ENCODE data around the gene BRD4. TPM values are rescaled to one million over a fixed set of nuclear protein-coding genes. Genes with fewer than 3 reads are reported as not detected.

The BRD4 gene
- polyA plus RNA-seq, 1 donor from 2014 or later, result 3.6 TPM

DNA sequence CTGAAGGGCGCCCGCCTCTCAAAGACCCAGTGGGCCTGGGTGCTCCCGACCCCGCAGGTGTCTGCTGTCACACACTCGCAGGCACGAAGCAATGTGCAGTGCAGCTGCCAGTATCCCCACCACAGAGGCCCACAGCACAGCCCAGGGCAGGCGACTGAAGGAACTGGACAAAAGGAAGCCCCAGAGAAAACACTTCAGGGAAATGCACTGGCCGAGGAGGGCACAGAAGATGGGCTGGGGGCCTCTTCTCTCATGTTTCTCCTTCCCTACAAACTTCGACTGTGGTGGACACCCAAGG, 37.2 kb upstream of the BRD4 start:
- TF ChIP-seq EP300 (conservative IDR thresholded peaks at IDR 0.05; ENCODE audit: poor library complexity, severe bottlenecking) (no peak), POLR2AphosphoS5 (IDR thresholded peaks at IDR 0.05) (no peak)
- no peaks in the 10 kb centered on the region for H3K9me3 ChIP-seq (ENCODE audit: low read length)
- no peaks in the 10 kb centered on the region for H4K20me1 ChIP-seq (ENCODE audit: insufficient read depth)
- no peak overlapping the region for H3K27ac ChIP-seq (ENCODE audit: low read length)
- H2AFZ ChIP-seq (ENCODE audit: low read depth, low read length), result no peak overlapping the region
- peaks cover 3% of the 10 kb centered on the region for H3K79me2 ChIP-seq (replicated peaks; ENCODE audit: insufficient read depth, low read length)
- H3K9ac ChIP-seq (ENCODE audit: low read length), result no peak overlapping the region
- H3K27me3 ChIP-seq (ENCODE audit: insufficient read depth, low read depth, low read length), result no peaks in the 10 kb centered on the region
- no peak overlapping the region for H3K4me3 ChIP-seq (ENCODE audit: low read length)
- H3K4me2 ChIP-seq (ENCODE audit: low read length), result no peak overlapping the region
- H3K9me2 ChIP-seq (ENCODE audit: insufficient read depth, low read length), result no peaks in the 10 kb centered on the region
- peaks cover 13% of the 10 kb centered on the region for H3K36me3 ChIP-seq (ENCODE audit: insufficient read depth, low read length)
- no peaks in the 10 kb centered on the region for H3F3A ChIP-seq (ENCODE audit: insufficient read depth, low read length, poor library complexity, severe bottlenecking)

DNA sequence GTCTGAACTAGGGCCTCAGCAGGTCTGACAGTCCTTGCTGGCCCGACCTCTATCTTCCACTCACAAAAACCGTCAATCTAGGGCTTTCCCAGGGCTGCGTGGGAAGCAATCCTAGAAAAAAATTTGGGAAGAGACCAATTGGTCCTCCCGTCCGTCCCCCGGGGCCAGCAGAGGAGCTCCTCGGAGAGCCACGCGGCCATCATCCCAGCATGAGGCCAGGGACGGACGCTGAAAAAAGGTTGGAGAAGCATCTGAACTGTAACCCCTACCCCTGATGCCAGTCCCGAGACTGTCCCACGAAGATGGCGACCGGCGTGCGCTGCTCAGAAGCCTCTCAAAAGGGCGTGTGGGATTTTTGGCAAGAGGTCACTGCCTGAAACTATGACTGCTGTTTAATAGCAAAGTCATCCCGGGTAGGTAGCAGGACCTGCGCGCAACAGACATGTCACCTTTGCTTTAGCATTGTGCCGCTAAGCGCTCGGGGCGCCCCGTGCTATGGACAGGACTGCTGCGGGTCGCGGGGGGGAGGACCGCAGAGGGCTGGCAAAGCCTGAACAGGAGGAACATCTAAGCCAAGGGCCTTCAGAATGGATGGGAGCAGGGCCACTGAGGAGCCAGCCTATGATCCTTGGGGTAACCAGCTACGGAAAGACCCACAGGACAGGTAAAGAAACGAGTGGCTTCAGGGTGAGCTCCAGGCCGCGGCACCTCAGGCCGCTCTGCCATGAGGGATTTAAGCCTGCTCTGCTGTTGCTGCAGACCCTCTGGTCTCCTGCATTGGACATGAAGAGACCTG, 36.7 kb upstream of the BRD4 start:
- H2AFZ ChIP-seq (ENCODE audit: low read depth, low read length), result no peak overlapping the region
- no peak overlapping the region for H3K27ac ChIP-seq (ENCODE audit: low read length)
- H3K4me2 ChIP-seq (ENCODE audit: low read length), result no peak overlapping the region
- no peaks in the 10 kb centered on the region for H4K20me1 ChIP-seq (ENCODE audit: insufficient read depth)
- H3K27me3 ChIP-seq (ENCODE audit: insufficient read depth, low read depth, low read length), result no peaks in the 10 kb centered on the region
- H3K9me3 ChIP-seq (ENCODE audit: low read length), result no peaks in the 10 kb centered on the region
- TF ChIP-seq, protein P1, sequence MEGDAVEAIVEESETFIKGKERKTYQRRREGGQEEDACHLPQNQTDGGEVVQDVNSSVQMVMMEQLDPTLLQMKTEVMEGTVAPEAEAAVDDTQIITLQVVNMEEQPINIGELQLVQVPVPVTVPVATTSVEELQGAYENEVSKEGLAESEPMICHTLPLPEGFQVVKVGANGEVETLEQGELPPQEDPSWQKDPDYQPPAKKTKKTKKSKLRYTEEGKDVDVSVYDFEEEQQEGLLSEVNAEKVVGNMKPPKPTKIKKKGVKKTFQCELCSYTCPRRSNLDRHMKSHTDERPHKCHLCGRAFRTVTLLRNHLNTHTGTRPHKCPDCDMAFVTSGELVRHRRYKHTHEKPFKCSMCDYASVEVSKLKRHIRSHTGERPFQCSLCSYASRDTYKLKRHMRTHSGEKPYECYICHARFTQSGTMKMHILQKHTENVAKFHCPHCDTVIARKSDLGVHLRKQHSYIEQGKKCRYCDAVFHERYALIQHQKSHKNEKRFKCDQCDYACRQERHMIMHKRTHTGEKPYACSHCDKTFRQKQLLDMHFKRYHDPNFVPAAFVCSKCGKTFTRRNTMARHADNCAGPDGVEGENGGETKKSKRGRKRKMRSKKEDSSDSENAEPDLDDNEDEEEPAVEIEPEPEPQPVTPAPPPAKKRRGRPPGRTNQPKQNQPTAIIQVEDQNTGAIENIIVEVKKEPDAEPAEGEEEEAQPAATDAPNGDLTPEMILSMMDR (IDR thresholded peaks at IDR 0.05; ENCODE audit: poor library complexity, severe bottlenecking), result no peak
- TF ChIP-seq MXI1 (conservative IDR thresholded peaks at IDR 0.05; ENCODE audit: poor library complexity, severe bottlenecking), result no peak
- peaks cover 13% of the 10 kb centered on the region for H3K36me3 ChIP-seq (ENCODE audit: insufficient read depth, low read length)
- H3K9ac ChIP-seq (ENCODE audit: low read length), result no peak overlapping the region
- no peaks in the 10 kb centered on the region for H3K9me2 ChIP-seq (ENCODE audit: insufficient read depth, low read length)
- H3F3A ChIP-seq (ENCODE audit: insufficient read depth, low read length, poor library complexity, severe bottlenecking), result no peaks in the 10 kb centered on the region
- H3K79me2 ChIP-seq (replicated peaks; ENCODE audit: insufficient read depth, low read length), result peaks cover 3% of the 10 kb centered on the region
- no peak overlapping the region for H3K4me3 ChIP-seq (ENCODE audit: low read length)

DNA sequence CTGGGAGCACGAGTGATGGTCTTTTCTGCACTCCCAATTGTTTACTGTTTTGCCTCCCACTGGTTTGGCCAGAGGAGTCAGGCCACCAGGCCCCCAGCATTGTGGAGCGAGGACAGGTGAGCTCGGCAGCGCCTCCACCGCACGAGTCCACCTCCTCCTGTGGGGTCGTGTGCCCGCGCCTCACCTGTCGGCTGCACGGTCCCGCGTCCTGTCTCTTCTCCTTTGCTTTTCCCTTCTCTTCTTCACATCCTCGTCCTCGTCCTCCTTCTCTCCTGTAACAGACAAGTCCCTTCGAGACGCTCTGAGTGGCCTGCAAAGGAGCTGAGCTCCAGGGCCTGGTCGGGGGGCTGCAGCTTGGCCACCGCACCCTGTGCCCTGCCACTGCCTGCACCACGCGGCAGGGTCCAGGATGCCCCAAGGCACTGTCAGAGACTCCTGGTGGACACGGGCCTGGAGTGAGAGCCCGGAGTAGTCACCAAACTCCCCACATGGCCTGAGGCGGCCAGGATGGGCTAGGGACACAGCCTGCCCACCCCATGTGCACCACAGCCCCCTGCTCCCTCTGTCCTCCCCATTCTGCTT, 35.8 kb upstream of the BRD4 start:
- Histone ChIP-seq H3K36me3 (ENCODE audit: insufficient read depth, low read length) (peaks cover 13% of the 10 kb centered on the region), H2AFZ (ENCODE audit: low read depth, low read length) (no peak overlapping the region), H4K20me1 (ENCODE audit: insufficient read depth) (no peaks in the 10 kb centered on the region), H3K9me2 (ENCODE audit: insufficient read depth, low read length) (no peaks in the 10 kb centered on the region), H3K4me3 (ENCODE audit: low read length) (no peak overlapping the region), H3K27me3 (ENCODE audit: insufficient read depth, low read depth, low read length) (no peaks in the 10 kb centered on the region), H3K9ac (ENCODE audit: low read length) (no peak overlapping the region), H3K4me2 (ENCODE audit: low read length) (no peak overlapping the region), H3K27ac (ENCODE audit: low read length) (no peak overlapping the region), H3F3A (ENCODE audit: insufficient read depth, low read length, poor library complexity, severe bottlenecking) (no peaks in the 10 kb centered on the region), H3K9me3 (ENCODE audit: low read length) (no peaks in the 10 kb centered on the region), H3K79me2 (replicated peaks; ENCODE audit: insufficient read depth, low read length) (no peaks in the 10 kb centered on the region)
- TF ChIP-seq RAD21 (conservative IDR thresholded peaks at IDR 0.05) (no peak), SMC3 (conservative IDR thresholded peaks at IDR 0.05; ENCODE audit: poor library complexity) (no peak), EZH2 (IDR thresholded peaks at IDR 0.05; ENCODE audit: borderline replicate concordance, insufficient read depth, low read length, poor library complexity, severe bottlenecking) (no peak), MXI1 (conservative IDR thresholded peaks at IDR 0.05; ENCODE audit: poor library complexity, severe bottlenecking) (no peak), POLR2AphosphoS5 (IDR thresholded peaks at IDR 0.05) (no peak), REST (IDR thresholded peaks at IDR 0.05; ENCODE audit: borderline replicate concordance) (no peak), TAF1 (IDR thresholded peaks at IDR 0.05; ENCODE audit: low read depth) (no peak), EP300 (conservative IDR thresholded peaks at IDR 0.05; ENCODE audit: poor library complexity, severe bottlenecking) (no peak)
- TF ChIP-seq, protein P1 (IDR thresholded peaks at IDR 0.05; ENCODE audit: poor library complexity, severe bottlenecking), result no peak

Data from neural cell (in vitro differentiated cells).